Measurements from ENCODE around the gene KHDRBS1. TPM values are rescaled to one million over a fixed set of nuclear protein-coding genes. Genes with fewer than 3 reads are reported as not detected.

Gene KHDRBS1
- total RNA-seq, 1 experiment from 2014 or later: 106 TPM

- Mint-ChIP-seq H3K27ac (ENCODE audit: low read depth, unreplicated experiment) (peak overlapping the region; percentile 5), H3K27me3 (ENCODE audit: insufficient read depth, unreplicated experiment) (no peaks in the 10 kb centered on the region), H3K4me3 (ENCODE audit: unreplicated experiment) (no peak overlapping the region), H3K36me3 (ENCODE audit: insufficient read depth, unreplicated experiment) (peaks cover 52% of the 10 kb centered on the region), H3K4me1 (ENCODE audit: insufficient read depth, unreplicated experiment) (peaks cover 18% of the 10 kb centered on the region), H3K9me3 (ENCODE audit: unreplicated experiment) (no peaks in the 10 kb centered on the region)
- no TSS peak for BruUV-seq (replicated peaks)
- POLR2A ChIA-PET: interaction anchor here (0.5 to 2.3 kb wide), 4 partner anchors 9 to 108 kb away, joined by 3 to 19 read pairs (median 4); partner anchors contain the start of gene KHDRBS1
- CTCF ChIA-PET: interaction anchor here (0.6 to 1.2 kb wide), 5 partner anchors 12 to 109 kb away, joined by 3 to 5 read pairs (median 3); no protein-coding TSS in a partner anchor
- no peak for TF ChIP-seq CTCF (IDR thresholded peaks at IDR 0.05; ENCODE audit: unreplicated experiment)
- intact Hi-C loops (cut with micrococcal nuclease): no loop called here
- DNase-seq (ENCODE audit: unreplicated experiment): no peak
These were observed 9.7 kb downstream of the KHDRBS1 start for GRCh38 chr1:32023351-32023750.

GRCh38 chr1:32025515-32025914 lies 11.8 kb downstream of the KHDRBS1 start:
- DNase-seq (ENCODE audit: unreplicated experiment): no peak
- no TSS peak for BruUV-seq (replicated peaks)
- H3K4me3 Mint-ChIP-seq (ENCODE audit: unreplicated experiment): no peak overlapping the region
- ChIA-PET CTCF (no interaction called here), POLR2A (interaction anchor here (1.1 to 1.7 kb wide), 2 partner anchors 9 to 12 kb away, joined by 3 to 4 read pairs; no protein-coding TSS in a partner anchor)
- no peaks in the 10 kb centered on the region for H3K27me3 Mint-ChIP-seq (ENCODE audit: insufficient read depth, unreplicated experiment)
- TF ChIP-seq CTCF (IDR thresholded peaks at IDR 0.05; ENCODE audit: unreplicated experiment): no peak
- peaks cover 10% of the 10 kb centered on the region for H3K4me1 Mint-ChIP-seq (ENCODE audit: insufficient read depth, unreplicated experiment)
- H3K27ac Mint-ChIP-seq (ENCODE audit: low read depth, unreplicated experiment): no peak overlapping the region
- H3K36me3 Mint-ChIP-seq (ENCODE audit: insufficient read depth, unreplicated experiment): peaks cover 59% of the 10 kb centered on the region
- H3K9me3 Mint-ChIP-seq (ENCODE audit: unreplicated experiment): no peaks in the 10 kb centered on the region
- intact Hi-C loops (cut with micrococcal nuclease): no loop called here

GRCh38 chr1:32028746-32029145 lies 15.1 kb downstream of the KHDRBS1 start:
- DNase-seq (ENCODE audit: unreplicated experiment): no peak
- BruUV-seq (replicated peaks): no TSS peak
- Mint-ChIP-seq H3K9me3 (ENCODE audit: unreplicated experiment) (no peaks in the 10 kb centered on the region), H3K36me3 (ENCODE audit: insufficient read depth, unreplicated experiment) (peaks cover 62% of the 10 kb centered on the region), H3K4me1 (ENCODE audit: insufficient read depth, unreplicated experiment) (peaks cover 20% of the 10 kb centered on the region), H3K4me3 (ENCODE audit: unreplicated experiment) (no peak overlapping the region), H3K27ac (ENCODE audit: low read depth, unreplicated experiment) (no peak overlapping the region), H3K27me3 (ENCODE audit: insufficient read depth, unreplicated experiment) (no peaks in the 10 kb centered on the region)
- TF ChIP-seq CTCF (IDR thresholded peaks at IDR 0.05; ENCODE audit: unreplicated experiment): no peak
- ChIA-PET POLR2A (interaction anchor here (0.8 kb wide), 1 partner anchor 15 kb away, joined by 3 read pairs; no protein-coding TSS in a partner anchor), CTCF (no interaction called here)
- intact Hi-C loops (cut with micrococcal nuclease): no loop called here

GRCh38 chr1:32031578-32032274 lies 18.1 kb downstream of the KHDRBS1 start:
- Mint-ChIP-seq H3K36me3 (ENCODE audit: insufficient read depth, unreplicated experiment) (peaks cover 69% of the 10 kb centered on the region), H3K4me3 (ENCODE audit: unreplicated experiment) (no peak overlapping the region), H3K27ac (ENCODE audit: low read depth, unreplicated experiment) (no peak overlapping the region), H3K4me1 (ENCODE audit: insufficient read depth, unreplicated experiment) (peaks cover 25% of the 10 kb centered on the region), H3K27me3 (ENCODE audit: insufficient read depth, unreplicated experiment) (no peaks in the 10 kb centered on the region), H3K9me3 (ENCODE audit: unreplicated experiment) (no peaks in the 10 kb centered on the region)
- no TSS peak for BruUV-seq (replicated peaks)
- TF ChIP-seq CTCF (IDR thresholded peaks at IDR 0.05; ENCODE audit: unreplicated experiment): no peak
- no peak for DNase-seq (ENCODE audit: unreplicated experiment)
- POLR2A ChIA-PET: interaction anchor here (1.0 to 1.1 kb wide), 2 partner anchors 8 to 16 kb away, joined by 3 to 5 read pairs; no protein-coding TSS in a partner anchor
- intact Hi-C loops (cut with micrococcal nuclease): no loop called here
- CTCF ChIA-PET: interaction anchor here (0.6 kb wide), 1 partner anchor 63 kb away, joined by 3 read pairs; no protein-coding TSS in a partner anchor

Data from MCF 10A (cell line).